GM12878 (cell line): ENCODE results near the gene ZNF281. TPM values are rescaled to one million over a fixed set of nuclear protein-coding genes. Genes with fewer than 3 reads are reported as not detected.
"Not testable (repeated sequence)": the region's sequence is repeated elsewhere in the genome, so short reads cannot be mapped to it uniquely, and the experiment has no call there.

Source experiments
- ATAC-seq: fragments of 200-7000 bp; cut with Tn5 transposase; 3 replicates; pipeline ENCODE4 v1.9.1; 2020; ENCODE audit warnings: mild to moderate bottlenecking, moderate library complexity
- BruUV-seq: library from RNA; stranded (reverse); fragments of 400-500 nt; replicated peaks from 2 replicates; lab custom pipeline; 2021; lab: Mats Ljungman, UMichigan
- CTCF ChIA-PET: fragments of 300-600 bp; sonication (Branson Sonifier 250); formaldehyde crosslinking; extraction: SDS; loops from one replicate; lab custom pipeline; 2021; ENCODE audit warnings: inconsistent platforms; lab: Yijun Ruan, JAX
- POLR2A ChIA-PET: fragments of 350-600 bp; formaldehyde crosslinking; extraction: SDS; loops from one replicate; lab custom pipeline; 2021; ENCODE audit warnings: inconsistent platforms; lab: Charles Lee
- RAD21 ChIA-PET: fragments of 300-600 bp; sonication (Branson Sonifier 250); formaldehyde crosslinking; loops from one replicate; lab custom pipeline; 2023; ENCODE audit warnings: antibody characterized with exemption; ENCODE audit not compliant: unreplicated experiment; lab: Charles Lee
- SMC1A ChIA-PET: fragments of 300-600 bp; sonication (Branson Sonifier 250); formaldehyde crosslinking; loops from one replicate; lab custom pipeline; 2023; ENCODE audit not compliant: unreplicated experiment, uncharacterized antibody; lab: Charles Lee
- DNase-seq: peaks from one replicate; pipeline ENCODE4 v3.0.0-alpha.2; 2011; ENCODE audit warnings: low read depth, low spot score
- FAIRE-seq: peaks from 3 replicates; lab custom pipeline; 2011; peaks lifted over from hg19 to GRCh38; lab: Jason Lieb, UNC
- H2AFZ ChIP-seq: 2 replicates; pipeline ENCODE4 v1.6.0; 2011; ENCODE audit warnings: low read depth, low read length, control low read depth; ENCODE audit not compliant: control insufficient read depth
- H3K27ac ChIP-seq: 2 replicates; pipeline ENCODE4 v1.5.1; 2011; ENCODE audit warnings: control low read depth; ENCODE audit not compliant: control insufficient read depth, insufficient read depth
- H3K27me3 ChIP-seq, 2 experiments: replicated peaks in 1 of 2; 2 replicates each; pipeline versions ENCODE4 v1.6.0 to v1.6.1; 2011; ENCODE audit warnings: low read length in 1 of 2; ENCODE audit not compliant: control insufficient read depth in 2 of 2, insufficient read depth in 2 of 2
- H3K36me3 ChIP-seq, 2 experiments: 2 replicates each; pipeline ENCODE4 v1.5.1; 2011; ENCODE audit warnings: low read length in 1 of 2; ENCODE audit not compliant: control insufficient read depth in 2 of 2, insufficient read depth in 2 of 2
- H3K4me1 ChIP-seq: 2 replicates; pipeline ENCODE4 v1.6.1; 2011; ENCODE audit warnings: mild to moderate bottlenecking, low read length, moderate library complexity, mixed read lengths; ENCODE audit not compliant: control insufficient read depth, insufficient read depth
- H3K4me2 ChIP-seq: 2 replicates; pipeline ENCODE4 v1.6.0; 2011; ENCODE audit warnings: control low read depth; ENCODE audit not compliant: control insufficient read depth, insufficient read depth
- H3K4me3 ChIP-seq: fragments of 200-600 bp; sonication (generic); 2 replicates; pipeline ENCODE4 v1.5.1; 2016
- H3K79me2 ChIP-seq: 2 replicates; pipeline ENCODE4 v1.6.0; 2011; ENCODE audit warnings: low read length; ENCODE audit not compliant: control insufficient read depth, insufficient read depth
- H3K9ac ChIP-seq: 2 replicates; pipeline ENCODE4 v1.8.0; 2011; ENCODE audit warnings: low read length, control low read depth, mixed read lengths; ENCODE audit not compliant: control insufficient read depth, insufficient read depth
- H3K9me3 ChIP-seq: replicated peaks from 3 replicates; pipeline ENCODE4 v1.5.1; 2011; ENCODE audit warnings: mild to moderate bottlenecking, low read length; ENCODE audit not compliant: control insufficient read depth, insufficient read depth
- H4K20me1 ChIP-seq: 2 replicates; pipeline ENCODE4 v1.6.0; 2011; ENCODE audit not compliant: control insufficient read depth, insufficient read depth
- CBFB ChIP-seq: IDR thresholded peaks from 2 replicates; pipeline ENCODE4 v1.6.1; 2016; ENCODE audit warnings: antibody characterized with exemption, low read depth
- CREM ChIP-seq: IDR thresholded peaks from 2 replicates; pipeline ENCODE4 v1.6.1; 2014; ENCODE audit warnings: antibody characterized with exemption, low read depth
- EGR1 ChIP-seq, 2 experiments: IDR thresholded peaks; 1 replicate in 1 of 2; 2 replicates in 1 of 2; pipeline ENCODE4 v1.6.1; 2011 to 2012; ENCODE audit warnings: low read depth in 2 of 2, low read length in 2 of 2, borderline replicate concordance in 1 of 2, mild to moderate bottlenecking in 1 of 2, moderate library complexity in 1 of 2
- EP300 ChIP-seq, 2 experiments: fragments of 150-350 bp in 1 of 2; IDR thresholded peaks; 2 replicates each; pipeline ENCODE4 v1.6.1; 2011 to 2012; ENCODE audit warnings: low read depth in 2 of 2, low read length in 2 of 2, borderline replicate concordance in 1 of 2, improper control_type of control experiment in 1 of 2, inconsistent platforms in 1 of 2; ENCODE audit not compliant: control insufficient read depth in 1 of 2
- JUND ChIP-seq: IDR thresholded peaks from 2 replicates; pipeline ENCODE4 v1.6.1; 2012; ENCODE audit warnings: low read depth, mild to moderate bottlenecking, low read length, improper control_type of control experiment, moderate library complexity
- MEF2A ChIP-seq: IDR thresholded peaks from 2 replicates; pipeline ENCODE4 v1.6.1; 2011; ENCODE audit warnings: low read depth, mild to moderate bottlenecking, low read length, moderate library complexity; ENCODE audit not compliant: insufficient read depth
- NR2C1 ChIP-seq: fragments of 450-650 bp; IDR thresholded peaks from 2 replicates; pipeline ENCODE4 v1.6.1; 2017; ENCODE audit warnings: antibody characterized with exemption, mild to moderate bottlenecking, moderate library complexity
- NR2C2 ChIP-seq: IDR thresholded peaks from 2 replicates; pipeline ENCODE4 v1.6.1; 2011; ENCODE audit warnings: borderline replicate concordance, low read depth; ENCODE audit not compliant: control insufficient read depth, insufficient read length
- POLR2AphosphoS2 ChIP-seq: IDR thresholded peaks from 2 replicates; pipeline ENCODE4 v1.6.1; 2011; ENCODE audit warnings: low read depth, mild to moderate bottlenecking, low read length, improper control_type of control experiment, moderate library complexity
- SMAD5 ChIP-seq: IDR thresholded peaks from 2 replicates; pipeline ENCODE4 v1.6.1; 2016; ENCODE audit warnings: antibody characterized with exemption, low read depth
- SP1 ChIP-seq: IDR thresholded peaks from one replicate; pipeline ENCODE4 v1.6.1; 2011; ENCODE audit warnings: low read depth, low read length
- WGBS: methylation state at CpG from one replicate; pipeline ENCODE4 v1.1.6; 2016; ENCODE audit warnings: low lambda C conversion rate; ENCODE audit not compliant: insufficient replicate concordance, insufficient coverage; ENCODE audit errors: missing lambda C conversion rate; 5-methylcytosine and 5-hydroxymethylcytosine counted together
- in situ Hi-C: fragments of 300-500 bp; cut with MboI; formaldehyde crosslinking; loops from 9 replicates; pipeline ENCODE4 v1.14.3; 2018; ENCODE audit warnings: mixed read lengths
- intact Hi-C: fragments of 100-400 bp; cut with micrococcal nuclease; formaldehyde crosslinking; loops from one replicate; pipeline ENCODE4 v1.14.2; 2022; ENCODE audit not compliant: unreplicated experiment
- polyA plus RNA-seq, 11 experiments: library from polyadenylated mRNA; depleted of rRNA in 4 of 11; unstranded in 6 of 11; stranded (reverse) in 5 of 11; fragments of >200 nt; fragmentation: Nextera tagmentation in 4 of 11; fragmentation: Illumina TruSeq in 1 of 11; extraction: Ambion mirVana in 4 of 11; extraction: Trizol in 1 of 11; gene quantifications; 1 replicate in 1 of 11; 2 replicates in 10 of 11; pipeline versions ENCODE4 v1.2.1 to v1.2.3, GENCODE V29; 2011 to 2016; ENCODE audit warnings: inconsistent platforms in 2 of 11, missing spikeins in 2 of 11, low read depth in 1 of 11
- total RNA-seq, 4 experiments: library from RNA; depleted of rRNA in 3 of 4; stranded (reverse); fragments of >200 nt in 3 of 4; fragmentation: Illumina TruSeq in 1 of 4; extraction: Trizol in 1 of 4; gene quantifications; 2 replicates each; pipeline versions ENCODE4 v1.2.1 to v1.2.3, GENCODE V29; 2013 to 2021
- TF ChIP-seq, protein P1 (sequence below): fragments of 450-650 bp; IDR thresholded peaks from 2 replicates; pipeline ENCODE4 v1.6.1; 2017; ENCODE audit warnings: low read depth, mild to moderate bottlenecking, moderate library complexity

ZNF281 gene
- total and polyA plus RNA-seq, 10 of the 15 experiments (the other 5 are each of a cell fraction or from before 2014, with no cell fraction given) = 8.3 to 21.8 (median 15.4) TPM

DNA sequence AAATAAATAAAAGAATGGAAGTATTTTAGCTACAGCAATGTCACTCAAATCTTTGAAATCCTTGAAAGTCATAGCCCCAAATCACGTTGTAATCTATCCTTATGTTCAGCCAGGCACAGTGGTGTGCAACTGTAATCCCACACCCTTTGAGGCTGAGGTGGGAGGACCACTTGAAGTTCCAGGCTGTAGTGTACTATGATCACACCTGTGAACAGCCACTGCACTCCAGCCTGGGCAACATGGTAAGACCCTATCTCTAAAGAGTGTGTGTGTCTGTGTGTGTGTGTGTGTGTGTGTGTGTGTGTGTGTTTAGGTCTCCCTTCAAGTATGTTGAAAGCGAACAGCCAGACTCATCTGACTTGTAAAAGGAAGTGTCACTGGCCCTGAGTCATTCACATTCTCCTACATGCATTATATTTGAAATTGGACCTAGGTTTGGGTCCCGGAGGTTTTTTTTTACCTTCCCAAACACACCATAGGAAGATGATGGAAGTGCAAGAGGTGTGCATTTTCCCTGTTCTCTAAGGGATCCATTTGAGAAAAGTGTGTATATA, 50.1 kb downstream of the ZNF281 start:
- DNase-seq (no peak), ATAC-seq (no peak; the same call in 2 of the 3 replicates), FAIRE-seq (no peak)
- RAD21 ChIA-PET = no interaction called here
- no TSS peak for BruUV-seq
- Histone ChIP-seq H3K9ac (no peak overlapping the region), H4K20me1 (no peaks in the 10 kb centered on the region), H3K79me2 (no peaks in the 10 kb centered on the region), H3K4me1 (peaks cover 14% of the 10 kb centered on the region), H3K27ac (no peak overlapping the region), H3K36me3 (no peaks in the 10 kb centered on the region), H2AFZ (no peak overlapping the region), H3K4me2 (no peak overlapping the region), H3K9me3 (no peaks in the 10 kb centered on the region), H3K27me3 (no peaks in the 10 kb centered on the region), H3K4me3 (no peak overlapping the region)
- CTCF ChIA-PET = no interaction called here
- intact Hi-C loops = no loop called here
- 31% methylated on average over 3 of the region's 3 CpGs for WGBS
- in situ Hi-C loops = no loop called here
- SMC1A ChIA-PET = no interaction called here
- POLR2A ChIA-PET = no interaction called here
- no peak for TF ChIP-seq POLR2AphosphoS2
- TF ChIP-seq JUND = no peak
- no peak for TF ChIP-seq NR2C2
- TF ChIP-seq EGR1 (IDR thresholded peaks at IDR 0.05; ENCODE audit: borderline replicate concordance in 1 of 2, low read depth in 2 of 2, low read length in 2 of 2) = no peak
- TF ChIP-seq SP1 = no peak
- TF ChIP-seq NR2C1 = no peak
- no peak for TF ChIP-seq CBFB
- no peak for TF ChIP-seq CREM
- TF ChIP-seq MEF2A = no peak
- no peak for TF ChIP-seq EP300 (IDR thresholded peaks at IDR 0.05; ENCODE audit: borderline replicate concordance in 1 of 2, control insufficient read depth in 1 of 2, low read depth in 2 of 2, low read length in 2 of 2)
- no peak for TF ChIP-seq SMAD5
- TF ChIP-seq, protein P1, sequence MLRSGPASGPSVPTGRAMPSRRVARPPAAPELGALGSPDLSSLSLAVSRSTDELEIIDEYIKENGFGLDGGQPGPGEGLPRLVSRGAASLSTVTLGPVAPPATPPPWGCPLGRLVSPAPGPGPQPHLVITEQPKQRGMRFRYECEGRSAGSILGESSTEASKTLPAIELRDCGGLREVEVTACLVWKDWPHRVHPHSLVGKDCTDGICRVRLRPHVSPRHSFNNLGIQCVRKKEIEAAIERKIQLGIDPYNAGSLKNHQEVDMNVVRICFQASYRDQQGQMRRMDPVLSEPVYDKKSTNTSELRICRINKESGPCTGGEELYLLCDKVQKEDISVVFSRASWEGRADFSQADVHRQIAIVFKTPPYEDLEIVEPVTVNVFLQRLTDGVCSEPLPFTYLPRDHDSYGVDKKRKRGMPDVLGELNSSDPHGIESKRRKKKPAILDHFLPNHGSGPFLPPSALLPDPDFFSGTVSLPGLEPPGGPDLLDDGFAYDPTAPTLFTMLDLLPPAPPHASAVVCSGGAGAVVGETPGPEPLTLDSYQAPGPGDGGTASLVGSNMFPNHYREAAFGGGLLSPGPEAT = no peak

DNA sequence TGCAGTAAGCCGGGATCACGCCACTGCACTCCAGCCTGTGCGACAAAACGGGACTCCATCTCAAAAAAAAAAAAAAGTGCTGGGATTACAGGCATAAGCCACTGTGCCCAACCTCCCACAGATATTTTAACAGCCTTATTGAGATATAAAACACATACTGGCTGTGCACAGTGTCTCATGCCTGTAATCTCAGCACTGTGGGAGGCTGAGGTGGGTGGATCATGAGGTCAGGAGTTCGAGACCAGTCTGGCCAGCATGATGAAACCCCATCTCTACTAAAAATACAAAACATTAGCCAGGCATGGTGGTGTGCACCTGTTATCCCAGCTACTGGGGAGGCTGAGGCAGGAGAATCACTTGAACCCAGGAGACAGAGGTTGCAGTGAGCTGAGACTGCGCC, 51.9 kb downstream of the ZNF281 start:
- RAD21 ChIA-PET = interaction anchor here (0.9 kb wide), 1 partner anchor 134 kb away, joined by 3 read pairs; no protein-coding TSS in a partner anchor

More for the DNA sequence above, 51.9 kb downstream of the ZNF281 start:
- POLR2A ChIA-PET = interaction anchor here (1.3 kb wide), 1 partner anchor 11 kb away, joined by 3 read pairs; no protein-coding TSS in a partner anchor
- in situ Hi-C loops, FAIRE-seq, H3K4me2 ChIP-seq, H4K20me1 ChIP-seq, BruUV-seq, H2AFZ ChIP-seq, ATAC-seq, H3K9me3 ChIP-seq, H3K36me3 ChIP-seq, H3K4me3 ChIP-seq, H3K27me3 ChIP-seq, intact Hi-C loops, H3K79me2 ChIP-seq, H3K27ac ChIP-seq, H3K9ac ChIP-seq, DNase-seq: not testable (repeated sequence)
- H3K4me1 ChIP-seq = peaks cover 20% of the 10 kb centered on the region
- CTCF ChIA-PET = interaction anchor here (1.5 kb wide), 1 partner anchor 9 kb away, joined by 4 read pairs; no protein-coding TSS in a partner anchor
- SMC1A ChIA-PET = interaction anchor here (1.5 kb wide), 1 partner anchor 15 kb away, joined by 3 read pairs; no protein-coding TSS in a partner anchor
- 81% methylated on average over 6 of the region's 6 CpGs for WGBS
